Measurements from ENCODE around the gene ICE1.
"Not testable (repeated sequence)": the region's sequence is repeated elsewhere in the genome, so short reads cannot be mapped to it uniquely, and the experiment has no call there.

ICE1 gene

DNA sequence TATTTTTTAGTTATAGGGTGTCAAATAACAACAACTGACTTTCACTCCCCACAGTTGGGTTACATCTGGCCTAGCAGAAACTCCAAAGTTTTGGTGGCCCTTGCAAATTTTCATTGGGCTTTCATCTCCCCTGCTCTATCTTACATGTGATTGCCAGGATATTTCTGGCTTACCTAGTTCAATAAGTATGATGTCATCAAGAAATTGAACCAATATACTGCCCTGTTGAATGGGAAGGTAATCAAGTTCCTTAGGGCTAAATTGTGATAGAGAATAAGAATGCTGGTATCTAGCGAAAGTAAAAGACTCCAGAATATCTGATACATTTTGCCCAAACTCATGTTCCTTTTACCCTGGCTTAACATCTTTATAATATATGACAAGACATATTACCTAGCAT is 17.0 kb upstream of the ICE1 start:
- no peak for DNase-seq

DNA sequence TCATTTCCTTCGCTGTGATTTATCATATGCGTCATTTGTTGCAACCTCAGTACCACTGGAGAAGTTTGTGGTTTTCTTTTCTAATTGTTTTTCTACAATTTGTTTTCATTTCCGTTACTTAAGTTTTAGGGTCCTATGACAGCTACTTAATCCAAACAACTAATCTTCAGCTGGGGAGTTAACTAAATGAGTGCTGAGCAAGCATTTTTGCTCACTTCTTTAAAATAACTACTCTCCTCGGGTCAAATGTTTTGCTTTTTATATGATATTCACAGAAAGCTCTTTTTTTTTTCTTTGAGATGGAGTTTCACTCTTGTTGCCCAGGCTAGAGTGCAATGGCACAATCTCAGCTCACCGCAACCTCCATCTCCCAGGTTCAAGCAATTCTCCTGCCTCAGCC is 14.6 kb upstream of the ICE1 start:
- no peak for DNase-seq

DNA sequence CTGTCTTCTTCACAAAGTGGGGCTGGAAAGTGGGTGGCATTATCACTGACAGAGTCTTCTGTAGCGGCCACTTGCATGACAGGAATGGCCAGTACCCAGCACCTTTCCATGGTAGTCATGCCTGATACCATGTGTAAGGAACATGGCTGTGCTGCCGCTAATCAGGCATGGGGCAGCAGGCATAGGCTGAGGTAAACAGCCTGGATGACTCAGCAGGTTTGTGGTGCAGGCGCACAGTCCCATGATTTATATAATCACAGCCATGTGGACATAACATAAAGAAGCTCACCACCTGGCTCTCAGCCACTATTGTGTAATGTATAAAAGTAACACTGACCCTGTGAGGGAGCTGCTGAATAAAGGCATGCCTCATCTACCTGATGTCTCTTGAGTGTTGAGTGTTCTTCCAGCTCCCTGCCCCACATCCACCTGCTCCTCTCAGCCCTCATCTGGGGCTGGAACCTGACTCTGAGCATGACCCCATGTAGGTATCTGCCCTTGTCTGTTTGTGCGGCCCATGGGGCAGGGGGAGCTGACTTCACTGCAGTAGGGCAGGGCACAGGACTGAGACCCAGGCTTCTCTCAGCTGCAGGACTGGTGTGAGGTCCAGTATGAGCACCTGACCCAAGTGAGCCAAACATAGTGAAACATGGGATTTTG is 13.2 kb upstream of the ICE1 start:
- DNase-seq: no peak

DNA sequence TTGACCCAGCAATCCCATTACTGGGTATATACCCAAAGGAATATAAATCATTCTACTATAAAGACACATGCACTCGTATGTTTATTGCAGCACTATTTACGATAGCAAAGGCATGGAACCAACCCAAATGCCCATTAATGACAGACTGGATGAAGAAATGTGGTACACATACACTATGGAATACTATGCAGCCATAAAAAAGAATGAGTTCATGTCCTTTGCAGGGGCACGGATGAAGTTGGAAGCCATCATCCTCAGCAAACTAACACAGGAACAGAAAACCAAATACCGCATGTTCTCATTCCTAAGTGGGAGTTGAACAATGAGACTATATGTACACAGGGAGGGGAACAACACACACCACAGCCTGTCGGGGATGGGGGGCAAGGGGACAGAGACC is 8.6 kb upstream of the ICE1 start:
- DNase-seq: not testable (repeated sequence)

DNA sequence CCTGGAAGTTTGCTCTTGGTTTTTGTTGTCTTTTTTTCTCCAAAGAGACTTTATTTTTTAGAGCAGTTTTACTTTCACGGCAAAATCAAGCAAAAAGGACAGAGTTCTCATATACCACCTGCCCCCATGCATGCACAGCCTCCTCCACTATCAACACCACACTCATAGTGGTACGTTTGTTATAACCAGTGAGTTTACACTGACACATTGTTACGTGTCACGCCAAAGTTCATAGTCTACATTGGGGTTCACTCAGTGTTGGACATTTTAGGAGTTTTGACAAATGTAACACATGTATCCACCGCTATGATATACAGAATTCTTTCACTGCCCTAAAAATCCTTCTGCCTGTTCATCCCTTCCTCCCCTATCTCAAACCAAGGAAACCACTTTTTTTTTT is 7.5 kb upstream of the ICE1 start:
- DNase-seq: no peak

DNA sequence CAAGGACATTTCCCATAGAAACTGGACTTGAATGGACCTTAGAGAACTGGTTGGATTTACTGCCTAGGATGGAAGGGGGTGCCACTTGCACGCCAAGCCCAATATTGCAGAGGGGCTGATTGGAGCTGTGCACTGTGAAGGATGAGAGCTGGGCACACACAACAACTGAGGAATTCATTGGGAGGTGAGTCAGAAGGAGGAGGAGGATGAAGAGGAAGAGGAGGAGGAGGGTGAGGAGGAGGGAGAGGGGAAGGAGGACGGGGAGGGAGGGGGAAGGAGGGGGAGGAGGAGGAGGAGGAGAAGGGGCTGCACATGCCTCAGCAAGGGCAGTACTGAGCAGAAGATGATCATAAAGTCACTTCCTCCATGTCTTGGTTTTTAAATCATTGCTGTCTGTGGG is 5.7 kb upstream of the ICE1 start:
- no peak for DNase-seq

DNA sequence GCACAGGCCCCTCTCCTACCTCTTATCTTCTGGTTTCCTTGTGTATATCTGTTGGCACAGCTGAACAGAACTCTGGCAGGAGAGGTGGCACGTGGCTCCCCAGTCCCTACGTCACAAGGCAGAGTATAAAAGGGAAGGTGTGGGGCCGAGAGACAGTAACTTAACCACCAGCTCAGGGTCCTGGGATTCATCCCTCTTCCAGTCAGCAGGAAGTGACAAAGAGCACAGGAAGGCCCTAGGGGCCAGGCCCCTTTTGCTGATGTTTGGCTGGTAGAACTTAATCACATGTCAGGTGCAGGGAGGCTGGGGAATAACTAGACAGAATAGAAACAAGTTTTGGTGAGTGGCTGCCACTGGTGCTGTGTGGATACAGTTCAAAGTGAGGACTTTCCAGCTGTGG is 4.5 kb upstream of the ICE1 start:
- no peak for DNase-seq

DNA sequence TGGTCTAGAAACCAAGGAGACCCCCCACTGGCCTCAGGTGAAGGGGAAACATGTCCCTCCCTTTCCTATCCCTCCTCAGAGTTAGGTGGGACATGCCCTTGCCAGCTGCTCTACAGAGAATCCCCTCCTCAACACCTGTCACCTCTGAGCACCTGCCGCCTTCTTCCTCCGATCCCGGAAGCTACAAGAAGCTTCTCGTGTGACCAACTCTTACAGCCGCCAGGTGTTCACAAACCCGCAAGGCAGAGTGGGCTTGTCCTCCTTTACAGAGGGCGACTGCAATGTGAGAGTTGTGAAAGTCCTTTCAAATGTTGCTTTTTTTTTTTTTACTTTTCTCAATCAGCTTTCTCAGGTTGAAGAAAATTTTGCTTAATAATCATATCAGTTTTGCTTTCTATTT is 3.7 kb upstream of the ICE1 start:
- DNase-seq: no peak

DNA sequence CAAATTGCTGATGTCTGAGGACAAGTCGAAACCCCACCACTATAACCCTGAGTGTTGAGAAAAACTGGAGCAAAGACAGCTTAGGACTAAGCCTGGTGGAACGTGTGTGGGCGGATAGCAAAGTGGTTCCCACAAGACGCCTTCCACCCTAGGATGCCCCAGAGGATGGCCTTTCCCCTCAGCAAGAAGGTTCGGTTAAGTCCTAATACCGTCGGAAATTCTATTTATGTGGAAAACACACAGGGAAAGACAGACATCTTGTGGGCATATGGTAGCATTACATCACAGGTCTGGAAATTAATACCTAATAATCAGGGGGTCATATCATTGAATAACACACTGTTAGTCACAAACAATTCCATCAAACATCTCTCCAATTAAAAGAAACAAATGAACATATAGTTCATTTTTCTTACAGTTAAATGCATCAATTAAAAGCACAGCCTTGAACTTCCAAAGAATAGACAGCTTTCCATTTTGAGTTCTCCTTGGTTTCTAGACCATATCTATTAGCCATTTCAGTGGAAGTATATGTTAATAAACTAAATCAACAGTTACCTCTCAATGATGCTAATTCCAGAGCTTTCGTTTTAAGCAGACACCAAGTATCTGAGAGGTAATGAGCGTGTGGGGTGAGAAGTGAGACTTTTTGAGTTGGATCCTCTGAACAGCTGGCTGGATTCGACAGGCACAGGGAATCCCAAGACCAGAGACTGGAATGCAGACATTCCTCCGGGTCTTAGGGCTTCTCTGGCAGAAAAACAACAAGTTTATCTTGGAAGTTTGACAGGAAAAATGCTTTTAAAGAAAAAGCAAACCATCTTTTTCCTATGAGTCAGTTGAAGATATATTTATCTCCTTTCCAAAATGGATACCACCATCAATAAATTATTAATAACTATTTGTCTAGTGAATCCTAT is 2.9 kb upstream of the ICE1 start:
- DNase-seq: no peak

DNA sequence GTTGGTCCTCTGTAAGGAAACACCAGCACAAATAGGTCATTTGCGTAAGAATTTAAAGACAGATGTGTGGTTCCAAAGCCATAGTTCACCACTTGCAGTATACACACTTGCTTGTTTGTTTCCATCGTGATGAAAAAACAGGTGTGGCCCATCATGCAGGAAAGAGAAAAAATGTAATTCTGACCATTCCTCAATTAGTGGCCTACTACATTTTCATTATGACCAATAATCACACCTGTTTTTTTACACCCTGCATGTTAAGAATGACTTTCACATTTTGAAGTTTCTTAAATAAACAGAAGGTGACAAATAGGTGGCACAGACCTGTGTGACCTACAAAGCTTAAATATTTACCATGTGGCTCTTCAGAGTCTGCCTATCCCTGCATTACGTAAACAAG is 2.2 kb upstream of the ICE1 start:
- no peak for DNase-seq

DNA sequence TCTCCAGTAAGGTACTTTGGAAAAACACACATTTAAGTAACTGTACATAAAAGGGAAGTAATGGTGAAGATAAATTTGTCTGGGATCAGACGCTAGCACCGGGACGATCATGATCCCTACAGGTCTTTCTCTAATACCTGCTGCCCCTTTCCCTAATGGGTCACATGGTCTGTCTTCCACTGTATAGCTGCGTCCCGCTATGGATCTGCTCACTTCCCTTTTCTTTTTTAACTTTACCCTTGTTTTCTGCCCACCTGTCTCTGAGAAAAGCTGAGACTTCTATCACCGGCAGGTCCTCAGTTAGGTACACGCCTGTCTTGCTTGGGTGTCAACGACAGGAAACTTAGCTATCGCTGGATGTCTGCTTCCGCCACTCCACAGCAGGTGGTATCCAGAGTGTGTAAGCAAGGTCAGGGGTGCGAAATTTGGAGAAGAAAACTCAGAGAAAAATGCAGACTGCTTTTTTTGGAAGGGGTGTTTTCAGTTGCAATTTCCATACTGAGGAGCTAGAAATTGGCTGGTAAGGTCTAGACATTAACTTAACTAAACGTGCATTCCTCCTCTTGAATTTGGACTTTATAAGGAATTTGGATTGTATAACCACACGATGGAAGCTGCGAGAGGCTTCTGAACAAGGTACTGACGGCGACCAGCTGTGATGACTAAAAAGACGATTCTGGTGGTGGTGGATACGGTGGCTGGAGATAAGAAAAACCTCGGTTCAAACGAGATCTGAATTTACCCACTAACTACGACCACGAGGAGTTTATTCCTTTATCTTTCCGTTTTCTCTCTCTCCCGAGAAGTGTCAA is 1.1 kb upstream of the ICE1 start:
- DNase-seq: no peak

DNA sequence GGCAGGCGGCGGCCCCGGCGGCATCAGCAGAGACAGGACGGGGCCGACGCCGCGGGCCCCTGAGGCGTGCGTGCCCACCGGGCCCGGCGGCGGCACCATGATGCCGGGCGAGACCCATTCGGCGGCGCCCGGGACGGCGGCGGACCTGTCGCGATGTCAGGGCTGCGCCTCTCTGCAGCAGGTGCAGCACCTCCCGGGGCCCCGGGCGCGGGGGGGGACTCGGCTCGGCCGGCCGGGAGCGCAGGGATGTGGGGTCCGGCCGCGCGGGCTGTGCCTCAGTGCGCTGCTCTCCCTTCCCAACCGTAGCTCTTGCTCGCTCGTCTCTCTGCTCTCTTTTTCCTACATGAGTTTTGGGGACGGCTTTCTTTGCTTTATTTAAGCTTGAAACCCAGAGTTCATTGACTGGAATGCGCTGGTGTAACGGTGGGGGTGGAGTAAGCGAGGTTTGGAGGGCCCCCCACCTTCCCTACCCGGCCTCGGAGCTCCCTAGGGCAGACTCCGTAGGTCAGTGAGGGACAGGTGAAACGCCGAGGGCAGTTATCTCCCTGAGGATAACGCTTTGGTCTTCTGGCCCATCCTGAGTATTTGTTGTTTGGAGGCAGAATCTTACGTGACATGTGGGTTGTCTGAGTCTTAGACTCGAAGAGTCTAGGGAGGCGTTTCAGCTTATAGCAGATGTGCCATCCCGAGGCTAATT is 490 bp downstream of the ICE1 start:
- no peak for DNase-seq

DNA sequence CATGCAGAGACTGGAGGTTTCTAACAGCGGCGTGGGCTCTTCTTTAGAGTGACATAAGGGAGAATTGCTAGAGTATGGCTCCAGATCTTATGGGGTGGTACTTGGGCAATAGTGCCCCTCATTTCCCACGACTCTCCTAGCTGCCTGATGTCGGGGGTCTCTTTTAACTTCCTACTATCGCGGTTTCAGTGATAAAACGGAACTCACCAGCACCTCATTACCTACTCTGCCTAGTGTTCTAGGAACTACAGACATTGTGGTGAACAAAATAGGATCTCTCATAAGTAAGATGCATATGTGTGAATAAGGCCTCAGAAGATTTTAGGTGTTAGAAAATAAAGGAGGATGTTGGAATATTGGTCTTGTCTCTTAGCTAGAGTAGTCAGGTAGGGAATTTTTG is 1.1 kb downstream of the ICE1 start:
- no peak for DNase-seq

DNA sequence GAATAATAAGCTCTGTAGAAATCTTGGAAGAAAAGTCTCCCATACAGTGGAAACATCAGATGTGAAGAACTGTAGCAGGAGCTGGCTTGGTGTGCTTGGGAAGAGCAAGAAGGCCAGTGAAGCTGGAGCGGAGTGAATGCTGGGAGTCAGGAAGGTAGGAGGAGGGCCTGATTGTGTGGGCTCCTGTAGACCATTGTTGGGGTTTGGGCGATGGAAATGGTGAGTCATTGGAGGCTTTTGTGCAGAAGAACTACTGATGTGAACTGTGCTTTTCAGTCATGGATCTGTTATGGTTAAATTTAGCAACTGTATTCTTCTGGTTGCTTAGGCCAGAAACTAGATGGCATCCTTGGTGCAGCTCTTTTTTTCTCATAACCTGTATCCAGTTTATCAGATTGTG is 2.3 kb downstream of the ICE1 start:
- DNase-seq: no peak

DNA sequence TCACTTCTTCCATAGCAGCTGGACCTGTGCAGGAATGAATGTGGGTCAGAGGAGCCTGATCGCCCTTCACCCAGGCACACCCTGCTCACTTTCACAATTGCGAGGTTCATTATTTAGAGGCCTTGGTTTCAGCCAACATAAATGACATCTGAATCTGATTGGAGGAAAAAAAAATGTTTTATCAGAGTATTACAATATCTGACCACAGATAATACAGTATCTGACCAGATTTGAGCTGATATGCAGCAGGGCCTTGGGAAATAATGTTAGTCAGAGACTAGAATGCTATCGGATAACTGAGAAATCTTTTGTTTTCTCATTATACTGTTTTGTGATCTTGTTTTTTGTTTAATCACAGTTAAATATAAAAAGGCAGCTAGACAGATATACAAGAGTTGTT is 7.7 kb downstream of the ICE1 start:
- no peak for DNase-seq

DNA sequence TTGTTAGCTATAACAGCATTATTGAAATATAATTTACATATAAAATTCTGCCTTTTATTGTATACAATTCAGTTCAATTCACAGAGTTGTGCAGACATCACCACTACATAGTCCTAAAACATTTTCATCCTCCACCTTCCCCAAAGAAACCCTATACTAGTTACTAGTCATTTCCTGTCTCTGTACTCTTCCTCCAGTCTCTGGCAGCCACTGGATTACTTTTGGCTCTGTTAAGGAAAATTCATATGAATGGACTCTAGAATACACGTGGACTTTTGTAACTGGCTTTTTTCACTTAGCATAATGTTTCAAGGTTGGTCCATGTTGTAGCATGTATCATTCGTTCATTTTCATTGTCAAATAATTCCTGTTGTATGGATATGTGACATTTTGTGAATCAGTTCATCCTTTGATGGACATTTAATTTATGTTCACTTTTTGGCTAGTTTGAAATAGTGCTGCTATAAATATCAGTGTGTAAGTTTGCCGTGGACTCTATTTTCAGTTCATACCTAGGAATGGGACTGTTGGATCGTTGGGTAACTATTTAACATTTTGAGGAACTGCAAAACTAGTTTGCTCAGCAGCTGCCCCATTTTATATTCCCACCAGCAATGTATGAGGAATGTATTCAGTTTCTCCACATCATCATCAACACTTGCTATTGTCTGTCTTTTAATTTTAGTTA is 9.7 kb downstream of the ICE1 start:
- DNase-seq: no peak

DNA sequence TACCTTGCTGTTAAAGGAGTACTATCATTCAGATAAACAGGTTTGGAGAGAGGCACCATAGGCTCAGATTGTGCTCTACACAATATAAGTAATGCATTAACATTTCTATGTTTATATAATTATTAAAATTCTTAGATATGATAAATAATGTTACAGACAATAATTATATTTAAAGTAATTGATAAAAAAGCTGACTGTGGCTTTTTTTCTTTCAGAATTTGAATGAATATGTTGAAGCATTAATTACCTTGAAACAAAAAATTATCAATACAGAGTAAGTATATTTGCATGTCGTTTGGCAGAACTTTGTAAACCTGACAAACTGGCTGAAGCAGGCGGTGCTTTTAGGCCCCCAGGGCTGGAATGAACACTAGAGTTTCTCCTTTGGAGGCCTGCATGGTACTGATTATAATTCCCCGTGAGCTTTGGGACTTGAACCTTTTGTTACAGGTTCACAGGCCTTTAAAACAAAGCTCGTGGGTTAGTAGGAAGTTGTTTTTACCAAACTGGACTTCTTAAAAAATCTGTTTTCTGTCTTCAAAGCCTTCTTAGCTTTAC is 13.8 kb downstream of the ICE1 start:
- no peak for DNase-seq

DNA sequence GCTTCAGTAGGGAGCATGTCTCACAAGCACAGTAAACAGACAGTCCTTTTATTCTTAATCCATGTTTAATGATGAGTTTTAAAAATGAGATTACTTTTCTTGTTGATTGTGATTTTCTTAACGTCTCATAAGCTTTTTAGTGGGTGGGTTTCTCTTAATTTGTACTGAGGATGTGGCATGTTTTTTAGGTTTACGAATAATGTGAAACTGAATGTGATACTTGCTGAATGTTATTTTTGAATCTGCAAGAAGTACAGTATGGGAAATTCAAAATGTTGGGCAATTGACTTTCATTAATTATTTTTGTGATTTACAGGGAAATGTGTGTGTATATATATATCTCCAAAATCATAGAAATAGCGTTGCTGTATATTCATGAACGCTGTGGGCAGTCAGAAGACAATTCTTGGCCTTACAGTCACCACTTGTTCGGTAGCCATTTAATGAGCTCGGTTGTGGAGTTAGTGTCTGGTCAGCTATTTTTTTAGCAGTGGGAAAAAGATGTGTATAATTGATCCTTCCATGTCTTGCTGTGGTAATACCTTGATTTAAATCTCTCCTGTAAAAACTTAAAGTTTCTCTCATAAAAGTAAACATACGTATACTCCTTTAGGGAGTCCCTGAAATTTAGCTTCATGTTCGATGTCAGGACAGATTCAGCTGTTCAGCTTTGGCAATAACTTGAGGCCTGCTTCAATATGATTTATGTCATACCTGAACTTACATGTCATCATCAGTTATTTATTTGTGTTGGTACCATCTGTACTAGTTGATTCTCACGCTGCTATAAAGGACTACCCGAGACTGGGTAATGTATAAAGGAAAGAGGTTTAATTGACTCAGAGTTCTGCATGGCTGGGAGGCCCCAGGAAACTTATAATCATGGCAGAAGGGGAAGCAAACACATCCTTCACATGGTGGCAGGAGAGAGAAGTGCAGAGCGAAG is 15.0 kb downstream of the ICE1 start:
- DNase-seq: no peak

DNA sequence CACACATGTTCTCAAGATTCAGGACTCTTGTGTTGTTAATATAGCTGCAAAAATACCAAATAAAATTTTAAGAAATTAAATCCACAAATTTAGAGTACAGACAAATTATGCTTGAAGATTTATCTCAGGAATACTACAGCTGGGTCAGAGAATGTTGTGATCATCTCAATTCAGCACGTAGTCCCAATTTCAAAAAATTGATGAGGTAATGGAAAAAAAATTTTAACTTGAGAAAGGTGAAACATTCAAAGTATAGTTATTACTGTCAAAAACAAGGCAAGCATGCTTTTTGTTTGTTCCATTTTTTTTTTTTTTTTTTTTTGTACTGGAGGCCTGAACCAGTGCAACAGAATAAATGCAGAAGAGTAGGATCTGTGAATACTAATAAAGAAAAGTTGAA is 29.4 kb downstream of the ICE1 start:
- DNase-seq: no peak

DNA sequence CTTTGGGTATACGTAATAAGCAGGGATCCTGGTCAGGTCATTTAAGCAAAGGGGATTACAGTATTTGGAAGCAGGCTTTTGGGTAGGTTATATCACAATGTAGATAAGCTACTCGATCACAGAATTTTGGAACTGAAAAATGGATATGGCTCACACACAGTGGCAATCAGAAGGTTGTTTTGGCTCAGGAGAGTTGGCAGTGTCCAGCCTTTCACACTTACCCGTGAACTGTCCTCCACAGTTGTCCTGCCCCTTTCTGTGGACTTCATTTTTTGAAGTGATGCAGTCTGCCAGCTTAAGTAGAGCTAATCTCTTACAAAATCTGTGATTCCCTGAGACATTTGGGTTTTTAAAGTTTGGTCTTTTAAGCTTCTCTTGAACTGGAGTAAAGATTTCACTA is 30.7 kb downstream of the ICE1 start:
- DNase-seq: no peak

DNA sequence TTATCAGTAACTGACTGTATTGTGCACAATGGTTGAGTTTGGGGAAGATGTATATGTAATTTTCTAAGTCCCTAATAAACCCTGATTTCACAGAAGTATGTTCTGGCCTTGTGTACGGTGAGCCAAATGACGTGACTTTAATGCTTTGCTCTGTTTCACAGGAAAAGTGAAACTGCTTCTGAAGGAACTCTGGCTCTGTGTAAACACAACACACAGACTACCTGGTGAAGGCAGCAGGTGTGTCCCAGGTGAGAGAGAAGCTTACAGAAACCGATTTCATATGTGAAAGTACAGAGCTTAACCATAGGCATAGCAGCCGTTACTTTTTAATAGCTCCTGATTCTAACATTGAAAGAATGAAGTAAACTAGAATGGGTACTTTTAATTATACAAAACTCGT is 31.9 kb downstream of the ICE1 start:
- DNase-seq: no peak

Measured in stimulated activated CD4-positive, alpha-beta T cell treated with anti-CD3 and anti-CD28 coated beads, Interleukin-4, amount 100 ng/mL, for 1 hour (primary cell).